ENCODE measurements around the gene EAPP. TPM values are rescaled to one million over a fixed set of nuclear protein-coding genes. Genes with fewer than 3 reads are reported as not detected.

Gene EAPP
- total RNA-seq, result 10 to 100 TPM; 36.1 to 68.8 (median 48.9) TPM

GRCh38 chr14:34539407-34540180, at the start of gene EAPP:
TSS of gene EAPP (minus strand) at chr14:34539701. CDS start at chr14:34539628, 73 bp downstream.
- Histone ChIP-seq H3K36me3 (no peaks in the 10 kb centered on the region), H3K4me3 (peak within 1 kb of the TSS; percentile 79 to 85), H3K27me3 (no peaks in the 10 kb centered on the region), H3K9me3 (no peaks in the 10 kb centered on the region), H3K27ac (peak within 1 kb of the TSS; percentile 91 to 95), H3K4me1 (no peaks in the 10 kb centered on the region)
- intact Hi-C loops (cut with DNase I; ENCODE audit: low total_unique reads), result no loop called here
- DNase-seq, result peak; percentile 95 to 98
- peak; percentile 94 to 97 for TF ChIP-seq POLR2A (IDR thresholded peaks at IDR 0.05)
- peak in 3 of 4 experiments; percentile 7 to 33 (median 25) for TF ChIP-seq CTCF (IDR thresholded peaks at IDR 0.05)

DNA sequence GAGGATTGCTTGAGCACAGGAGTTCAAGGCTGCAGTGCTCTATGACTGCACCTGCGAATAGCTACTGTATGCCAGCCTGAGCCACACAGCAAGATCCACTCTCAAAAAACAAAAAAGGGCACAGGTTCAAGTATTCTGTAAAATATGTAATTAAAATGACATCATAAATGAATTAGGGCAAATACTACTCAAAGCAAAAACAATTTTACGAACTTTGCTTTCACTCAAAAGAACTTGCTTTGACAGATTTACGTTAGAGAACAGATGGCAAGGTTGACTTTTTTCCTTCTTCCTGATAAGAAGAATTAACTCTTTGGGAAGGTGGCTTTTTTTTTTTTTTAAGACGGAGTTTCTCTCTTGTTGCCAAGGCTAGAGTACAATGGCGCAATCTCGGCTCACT, 44.0 kb upstream of the EAPP start:
- Histone ChIP-seq H3K27me3 (no peaks in the 10 kb centered on the region), H3K4me1 (no peaks in the 10 kb centered on the region), H3K36me3 (no peaks in the 10 kb centered on the region), H3K9me3 (no peaks in the 10 kb centered on the region), H3K27ac (no peak overlapping the region), H3K4me3 (no peak overlapping the region)
- DNase-seq, result no peak
- intact Hi-C loops (cut with DNase I; ENCODE audit: low total_unique reads), result no loop called here
- TF ChIP-seq CTCF (IDR thresholded peaks at IDR 0.05) (no peak), POLR2A (IDR thresholded peaks at IDR 0.05) (no peak)

DNA sequence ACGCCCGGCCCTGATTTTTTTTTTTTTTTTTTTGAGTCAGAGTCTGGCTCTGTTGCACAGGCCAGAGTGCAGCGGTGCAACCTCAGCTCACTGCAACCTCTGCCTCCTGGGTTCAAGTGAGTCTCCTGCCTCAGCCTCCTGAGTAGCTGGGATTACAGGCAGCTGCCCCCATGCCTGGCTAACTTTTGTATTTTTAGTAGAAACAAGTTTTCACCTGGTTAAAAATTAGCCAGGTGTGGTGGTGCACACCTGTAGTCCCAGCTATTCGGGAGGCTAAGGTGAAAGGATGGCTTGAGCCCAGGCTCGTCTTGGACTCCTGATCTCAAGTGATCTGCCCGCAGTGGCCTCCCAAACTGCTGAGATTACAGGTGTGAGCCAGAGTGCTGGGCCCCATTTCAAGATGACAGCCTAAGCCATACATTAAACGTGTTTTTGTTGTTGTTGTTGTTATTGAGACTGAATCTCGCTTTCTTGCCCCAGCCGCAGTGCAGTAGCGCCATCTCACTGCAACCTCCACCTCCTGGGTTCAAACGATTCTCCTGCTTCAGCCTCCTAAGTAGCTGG, 42.7 kb upstream of the EAPP start:
- no peaks in the 10 kb centered on the region for H3K9me3 ChIP-seq
- H3K4me1 ChIP-seq, result no peaks in the 10 kb centered on the region
- H3K4me3 ChIP-seq, result no peak overlapping the region
- no peaks in the 10 kb centered on the region for H3K27me3 ChIP-seq
- no peak for TF ChIP-seq CTCF (IDR thresholded peaks at IDR 0.05)
- intact Hi-C loops (cut with DNase I; ENCODE audit: low total_unique reads), result no loop called here
- no peak for DNase-seq
- H3K27ac ChIP-seq, result no peak overlapping the region
- no peaks in the 10 kb centered on the region for H3K36me3 ChIP-seq

DNA sequence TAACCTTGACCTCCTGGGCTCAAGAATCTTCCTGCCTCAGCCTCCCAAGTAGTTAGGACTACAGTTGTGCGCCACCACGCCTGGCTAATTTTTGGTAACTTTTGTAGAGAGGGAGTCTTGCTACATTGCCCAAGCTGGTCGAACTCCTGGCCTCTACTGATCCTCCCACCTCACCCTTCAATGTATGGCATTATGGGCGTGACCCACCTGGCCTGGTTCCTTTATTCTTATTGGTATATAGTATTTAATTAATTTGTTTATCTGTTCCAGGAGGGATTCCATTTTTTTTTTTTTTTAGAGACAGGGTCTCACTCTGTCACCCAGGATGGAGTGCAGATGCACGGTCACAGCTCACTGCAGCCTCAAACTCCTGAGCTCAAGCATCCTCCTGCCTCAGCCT, 40.9 kb upstream of the EAPP start:
- intact Hi-C loops (cut with DNase I; ENCODE audit: low total_unique reads), result no loop called here
- no peaks in the 10 kb centered on the region for H3K9me3 ChIP-seq
- H3K36me3 ChIP-seq, result no peaks in the 10 kb centered on the region
- DNase-seq, result peak in 1 of 2 donors; percentile 2
- H3K27me3 ChIP-seq, result no peaks in the 10 kb centered on the region
- no peaks in the 10 kb centered on the region for H3K4me1 ChIP-seq
- H3K4me3 ChIP-seq, result no peak overlapping the region
- no peak overlapping the region for H3K27ac ChIP-seq
- TF ChIP-seq CTCF (IDR thresholded peaks at IDR 0.05) (no peak), POLR2A (IDR thresholded peaks at IDR 0.05) (no peak)

- H3K9me3 ChIP-seq, result no peaks in the 10 kb centered on the region
- TF ChIP-seq POLR2A (IDR thresholded peaks at IDR 0.05) (no peak), CTCF (IDR thresholded peaks at IDR 0.05) (no peak)
- no peaks in the 10 kb centered on the region for H3K27me3 ChIP-seq
- no peak for DNase-seq
- H3K4me3 ChIP-seq, result no peak overlapping the region
- no peaks in the 10 kb centered on the region for H3K36me3 ChIP-seq
- no peak overlapping the region for H3K27ac ChIP-seq
- no peaks in the 10 kb centered on the region for H3K4me1 ChIP-seq
- intact Hi-C loops (cut with DNase I; ENCODE audit: low total_unique reads), result no loop called here
Observed at GRCh38 chr14:34571771-34572170, 32.3 kb upstream of the EAPP start.
